ENCODE data around the gene FAM210A.

FAM210A gene

GRCh38 chr18:13613591-13614501 lies 112.5 kb downstream of the FAM210A start:
- H3K27ac ChIP-seq (ENCODE audit: low read depth, low read length) = no peak overlapping the region
- no peak overlapping the region for H3K4me3 ChIP-seq (ENCODE audit: low read depth, low read length)
- H3K4me1 ChIP-seq (ENCODE audit: control insufficient read depth, insufficient read depth, low read length) = peaks cover 14% of the 10 kb centered on the region
- H3K36me3 ChIP-seq (ENCODE audit: control insufficient read depth, insufficient read depth, low read length) = no peaks in the 10 kb centered on the region
- H3K9ac ChIP-seq (ENCODE audit: low read depth, low read length) = no peak overlapping the region
- peaks cover 38% of the 10 kb centered on the region for H3K27me3 ChIP-seq (ENCODE audit: control insufficient read depth, insufficient read depth, low read length)
- no peaks in the 10 kb centered on the region for H3K9me3 ChIP-seq (ENCODE audit: control insufficient read depth, insufficient read depth, low read length)

All from HUES48 (cell line).